Endothelial cell of umbilical vein (primary cell): ENCODE measurements around the gene GRAMD1B. TPM values are rescaled to one million over a fixed set of nuclear protein-coding genes. Genes with fewer than 3 reads are reported as not detected.

Source experiments
- BruUV-seq: library from RNA; stranded (reverse); fragments of 400-500 nt; replicated peaks from 2 replicates; lab custom pipeline; 2021; lab: Mats Ljungman, UMichigan
- CTCF ChIA-PET: fragments of 300-600, 350-600 bp; sonication (Branson Sonifier 250); formaldehyde crosslinking; loops from one replicate; lab custom pipeline; 2021; ENCODE audit warnings: antibody characterized with exemption, inconsistent platforms; lab: Charles Lee
- POLR2A ChIA-PET: fragments of 300-600, 350-600 bp; sonication (Branson Sonifier 250); formaldehyde crosslinking; loops from one replicate; lab custom pipeline; 2021; ENCODE audit warnings: antibody characterized with exemption, inconsistent platforms; lab: Charles Lee
- DNase-seq: peaks from one replicate; pipeline ENCODE4 v3.0.0-alpha.2; 2011; ENCODE audit warnings: low read depth, low spot score
- FAIRE-seq: peaks from 2 replicates; lab custom pipeline; 2011; peaks lifted over from hg19 to GRCh38; lab: Jason Lieb, UNC
- H2AFZ ChIP-seq: 2 replicates; pipeline ENCODE4 v1.6.0; 2012; ENCODE audit warnings: low read depth, low read length, control low read depth, inconsistent platforms
- H3K27ac ChIP-seq: 2 replicates; pipeline ENCODE4 v1.5.1; 2011; ENCODE audit warnings: low read depth, mild to moderate bottlenecking, control low read depth, low read length, moderate library complexity; ENCODE audit not compliant: insufficient read depth
- H3K27me3 ChIP-seq, 2 experiments: 2 replicates each; pipeline versions ENCODE4 v1.6.0 to v1.6.1; 2011; ENCODE audit warnings: low read length in 2 of 2, mixed read lengths in 1 of 2; ENCODE audit not compliant: control insufficient read depth in 2 of 2, insufficient read depth in 2 of 2
- H3K36me3 ChIP-seq, 2 experiments: 2 replicates in 1 of 2; 3 replicates in 1 of 2; pipeline ENCODE4 v1.5.1; 2011; ENCODE audit warnings: low read length in 2 of 2, mild to moderate bottlenecking in 1 of 2, moderate library complexity in 1 of 2; ENCODE audit not compliant: control insufficient read depth in 2 of 2, insufficient read depth in 2 of 2; ENCODE audit errors: extremely low read depth in 1 of 2
- H3K4me1 ChIP-seq: 3 replicates; pipeline ENCODE4 v1.5.1; 2011; ENCODE audit warnings: mild to moderate bottlenecking, low read length; ENCODE audit not compliant: control insufficient read depth, insufficient read depth; ENCODE audit errors: extremely low read depth
- H3K4me2 ChIP-seq: 2 replicates; pipeline ENCODE4 v1.6.1; 2011; ENCODE audit warnings: low read length, control low read depth, mixed read lengths; ENCODE audit not compliant: insufficient read depth
- H3K4me3 ChIP-seq, 3 experiments: fragments of 200-600 bp in 1 of 3; sonication (generic), shearing (Covaris generic) in 1 of 3; replicated peaks in 1 of 3; 2 replicates each; pipeline ENCODE4 v1.5.1; 2011 to 2016; ENCODE audit warnings: control low read depth in 3 of 3, low read length in 3 of 3, mild to moderate bottlenecking in 2 of 3, inconsistent platforms in 1 of 3, low read depth in 1 of 3, moderate library complexity in 1 of 3; ENCODE audit not compliant: insufficient read depth in 1 of 3
- H3K79me2 ChIP-seq: 2 replicates; pipeline ENCODE4 v1.6.0; 2012; ENCODE audit warnings: low read length, inconsistent platforms; ENCODE audit not compliant: control insufficient read depth, insufficient read depth
- H3K9ac ChIP-seq: replicated peaks from 2 replicates; pipeline ENCODE3; 2011; ENCODE audit warnings: low read length, control low read depth; ENCODE audit not compliant: insufficient read depth; ENCODE audit errors: extremely low read depth
- H3K9me1 ChIP-seq: replicated peaks from 3 replicates; pipeline ENCODE4 v1.6.0; 2011; ENCODE audit warnings: mild to moderate bottlenecking, low read length; ENCODE audit not compliant: control insufficient read depth, insufficient read depth; ENCODE audit errors: extremely low read depth
- H3K9me3 ChIP-seq: replicated peaks from 2 replicates; pipeline ENCODE4 v1.5.1; 2012; ENCODE audit warnings: low read length, inconsistent platforms; ENCODE audit not compliant: control insufficient read depth, insufficient read depth
- H4K20me1 ChIP-seq: replicated peaks from 2 replicates; pipeline ENCODE3; 2011; ENCODE audit warnings: mild to moderate bottlenecking, low read length; ENCODE audit not compliant: control insufficient read depth, insufficient read depth; ENCODE audit errors: extremely low read depth
- EZH2 ChIP-seq: IDR thresholded peaks from 2 replicates; pipeline ENCODE4 v1.6.1; 2012; ENCODE audit warnings: borderline replicate concordance, low read depth, mild to moderate bottlenecking, moderate library complexity, low read length, inconsistent platforms; ENCODE audit not compliant: severe bottlenecking
- FOS ChIP-seq: IDR thresholded peaks from 2 replicates; pipeline ENCODE4 v1.6.1; 2011; ENCODE audit warnings: mild to moderate bottlenecking, low read length, moderate library complexity, borderline replicate concordance; ENCODE audit not compliant: insufficient read depth
- GATA2 ChIP-seq: IDR thresholded peaks from 2 replicates; pipeline ENCODE4 v1.7.0; 2011; ENCODE audit warnings: low read depth, mild to moderate bottlenecking, moderate library complexity, mixed read lengths, low read length; ENCODE audit not compliant: insufficient read length, insufficient read depth
- JUN ChIP-seq: IDR thresholded peaks from 2 replicates; pipeline ENCODE4 v1.6.1; 2011; ENCODE audit warnings: borderline replicate concordance, low read depth; ENCODE audit not compliant: insufficient read length, insufficient read depth
- MAX ChIP-seq: IDR thresholded peaks from 2 replicates; pipeline ENCODE4 v1.6.1; 2011; ENCODE audit not compliant: insufficient read depth, insufficient read length
- MYC ChIP-seq: IDR thresholded peaks from one replicate; pipeline ENCODE4 v1.6.1; 2011; ENCODE audit warnings: mild to moderate bottlenecking, low read depth, low read length
- POLR2A ChIP-seq: IDR thresholded peaks from 2 replicates; pipeline ENCODE4 v1.6.1; 2012; ENCODE audit warnings: low read depth, mild to moderate bottlenecking, control low read depth, low read length
- POLR2AphosphoS5 ChIP-seq: IDR thresholded peaks from 2 replicates; pipeline ENCODE4 v1.6.1; 2012; ENCODE audit warnings: low read depth, mild to moderate bottlenecking, control low read depth, low read length, moderate library complexity; ENCODE audit not compliant: insufficient read depth
- dilution Hi-C: fragments of 300-500 bp; cut with MboI; formaldehyde crosslinking; loops from one replicate; pipeline ENCODE4 v1.15.0; 2019; ENCODE audit warnings: low sequenced_read_pairs; ENCODE audit not compliant: extremely low pct_ligation_motif_present
- intact Hi-C: fragments of 100-400 bp; cut with micrococcal nuclease; formaldehyde crosslinking; loops from one replicate; pipeline ENCODE4 v1.10.0; 2022
- polyA plus RNA-seq, 4 experiments: library from polyadenylated mRNA; depleted of rRNA in 3 of 4; stranded (reverse) in 3 of 4; unstranded in 1 of 4; fragments of >200 nt; gene quantifications; 2 replicates each; pipeline versions ENCODE4 v1.2.1 to v1.2.3, GENCODE V29; 2011 to 2012; ENCODE audit warnings: missing spikeins in 1 of 4
- total RNA-seq: library from RNA; stranded (reverse); gene quantifications from 2 replicates; pipeline ENCODE4 v1.2.3, GENCODE V29; 2021
- TF ChIP-seq, protein P1 (sequence below), 2 donors: IDR thresholded peaks; 1 replicate in 1 of 2; 2 replicates in 1 of 2; pipeline ENCODE4 v1.5.1; 2011; ENCODE audit warnings: low read length in 2 of 2, mild to moderate bottlenecking in 2 of 2, moderate library complexity in 2 of 2, control low read depth in 1 of 2, inconsistent platforms in 1 of 2, low read depth in 1 of 2; ENCODE audit not compliant: insufficient read depth in 1 of 2; ENCODE audit errors: extremely low read depth in 1 of 2

GRAMD1B gene
- total and polyA plus RNA-seq, 2 donors (not counting 3 experiments of a cell fraction or from before 2014, with no cell fraction given) = 5.1 to 11.1 TPM

DNA sequence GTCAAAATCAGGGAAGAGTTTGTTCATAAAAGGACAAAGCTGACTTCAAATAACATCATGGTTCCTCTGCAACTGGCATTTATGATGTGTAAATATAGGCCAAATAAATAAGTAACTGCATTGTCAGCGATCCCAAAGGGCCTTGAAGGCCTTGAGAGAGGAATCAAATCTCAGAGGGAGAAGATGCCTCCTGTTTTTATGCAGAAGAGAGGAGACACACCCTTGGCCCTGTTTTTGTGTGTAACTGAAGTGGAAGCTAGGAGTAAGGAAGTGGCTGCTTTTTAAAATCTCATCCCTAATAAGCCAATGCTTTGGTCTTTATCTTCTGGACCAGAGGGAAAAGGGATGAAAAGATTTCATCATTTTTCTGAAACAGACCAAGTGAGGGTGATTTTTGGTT is 240.0 kb downstream of the GRAMD1B start:
- FAIRE-seq = no peak
- BruUV-seq = no TSS peak
- POLR2A ChIA-PET = no interaction called here

DNA sequence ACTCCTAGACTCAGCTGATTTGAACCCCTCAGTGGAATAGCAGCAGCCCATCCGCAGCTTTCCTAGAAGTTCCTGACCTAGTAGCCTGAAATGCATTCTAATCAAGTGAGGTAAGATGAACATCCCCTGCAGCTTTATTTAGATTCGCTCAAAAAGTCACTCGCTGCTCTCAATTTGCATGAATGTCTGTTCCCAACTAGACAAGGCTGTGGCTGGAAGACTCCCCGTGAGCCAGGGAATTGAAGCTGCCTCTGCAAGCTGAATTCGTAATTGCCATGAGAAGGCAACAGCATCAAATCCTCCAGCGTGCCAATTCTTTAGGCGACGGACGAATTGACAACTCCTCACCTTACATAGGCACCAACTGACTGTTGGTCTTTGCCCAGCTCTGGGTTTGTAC is 241.5 kb downstream of the GRAMD1B start:
- dilution Hi-C loops (no loop called here), intact Hi-C loops (no loop called here)
- BruUV-seq = no TSS peak

More for the DNA sequence above, 240.0 kb downstream of the GRAMD1B start:
- H3K9me1 ChIP-seq = no peaks in the 10 kb centered on the region
- no peak overlapping the region for H2AFZ ChIP-seq
- H3K27me3 ChIP-seq = no peaks in the 10 kb centered on the region
- H4K20me1 ChIP-seq = no peaks in the 10 kb centered on the region
- TF ChIP-seq, protein P1, sequence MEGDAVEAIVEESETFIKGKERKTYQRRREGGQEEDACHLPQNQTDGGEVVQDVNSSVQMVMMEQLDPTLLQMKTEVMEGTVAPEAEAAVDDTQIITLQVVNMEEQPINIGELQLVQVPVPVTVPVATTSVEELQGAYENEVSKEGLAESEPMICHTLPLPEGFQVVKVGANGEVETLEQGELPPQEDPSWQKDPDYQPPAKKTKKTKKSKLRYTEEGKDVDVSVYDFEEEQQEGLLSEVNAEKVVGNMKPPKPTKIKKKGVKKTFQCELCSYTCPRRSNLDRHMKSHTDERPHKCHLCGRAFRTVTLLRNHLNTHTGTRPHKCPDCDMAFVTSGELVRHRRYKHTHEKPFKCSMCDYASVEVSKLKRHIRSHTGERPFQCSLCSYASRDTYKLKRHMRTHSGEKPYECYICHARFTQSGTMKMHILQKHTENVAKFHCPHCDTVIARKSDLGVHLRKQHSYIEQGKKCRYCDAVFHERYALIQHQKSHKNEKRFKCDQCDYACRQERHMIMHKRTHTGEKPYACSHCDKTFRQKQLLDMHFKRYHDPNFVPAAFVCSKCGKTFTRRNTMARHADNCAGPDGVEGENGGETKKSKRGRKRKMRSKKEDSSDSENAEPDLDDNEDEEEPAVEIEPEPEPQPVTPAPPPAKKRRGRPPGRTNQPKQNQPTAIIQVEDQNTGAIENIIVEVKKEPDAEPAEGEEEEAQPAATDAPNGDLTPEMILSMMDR (IDR thresholded peaks at IDR 0.05; ENCODE audit: extremely low read depth in 1 of 2, insufficient read depth in 1 of 2, low read depth in 1 of 2, low read length in 2 of 2) = no peak
- no peak for TF ChIP-seq JUN
- intact Hi-C loops = no loop called here
- no peak for DNase-seq
- CTCF ChIA-PET = interaction anchor here (1.1 to 1.8 kb wide), 2 partner anchors 14 to 79 kb away, joined by 3 to 4 read pairs; no protein-coding TSS in a partner anchor
- no peaks in the 10 kb centered on the region for H3K79me2 ChIP-seq
- no peak overlapping the region for H3K27ac ChIP-seq
- no peaks in the 10 kb centered on the region for H3K4me1 ChIP-seq
- no peak overlapping the region for H3K9ac ChIP-seq
- H3K4me3 ChIP-seq = no peak overlapping the region
- no peak overlapping the region for H3K4me2 ChIP-seq
- H3K36me3 ChIP-seq = no peaks in the 10 kb centered on the region
- H3K9me3 ChIP-seq = no peaks in the 10 kb centered on the region
- dilution Hi-C loops = no loop called here

More for the DNA sequence above, 241.5 kb downstream of the GRAMD1B start:
- no peak overlapping the region for H3K9ac ChIP-seq
- CTCF ChIA-PET = interaction anchor here (0.9 to 2.2 kb wide), 5 partner anchors 9 to 91 kb away, joined by 3 to 5 read pairs (median 4); no protein-coding TSS in a partner anchor
- no peaks in the 10 kb centered on the region for H3K36me3 ChIP-seq
- POLR2A ChIA-PET = no interaction called here
- no peaks in the 10 kb centered on the region for H3K79me2 ChIP-seq
- no peak overlapping the region for H3K27ac ChIP-seq
- no peak overlapping the region for H3K4me3 ChIP-seq
- DNase-seq = no peak
- H3K9me1 ChIP-seq = no peaks in the 10 kb centered on the region
- H3K4me2 ChIP-seq = no peak overlapping the region
- no peak overlapping the region for H2AFZ ChIP-seq
- H3K4me1 ChIP-seq = no peaks in the 10 kb centered on the region
- no peak for FAIRE-seq
- no peaks in the 10 kb centered on the region for H3K9me3 ChIP-seq
- no peaks in the 10 kb centered on the region for H3K27me3 ChIP-seq
- H4K20me1 ChIP-seq = no peaks in the 10 kb centered on the region
- TF ChIP-seq POLR2AphosphoS5 = no peak
- TF ChIP-seq, protein P1 (IDR thresholded peaks at IDR 0.05; ENCODE audit: extremely low read depth in 1 of 2, insufficient read depth in 1 of 2, low read depth in 1 of 2, low read length in 2 of 2) = no peak
- TF ChIP-seq POLR2A = no peak
- TF ChIP-seq MYC = no peak
- TF ChIP-seq EZH2 = no peak
- no peak for TF ChIP-seq JUN
- no peak for TF ChIP-seq MAX
- TF ChIP-seq FOS = no peak
- no peak for TF ChIP-seq GATA2
